CD4-positive, alpha-beta T cell treated with Interleukin-6 for 4 hours (primary cell): Measurements from ENCODE around the gene SH3BP5L.
A peak's percentile ranks its signal among the peaks of the same experiment; 100 is the strongest.
"Not testable (repeated sequence)": the region's sequence is repeated elsewhere in the genome, so short reads cannot be mapped to it uniquely, and the experiment has no call there.

Source experiments
- DNase-seq: peaks from one replicate; pipeline ENCODE4 v3.0.0-alpha.2; 2020; ENCODE audit warnings: mixed read lengths

The SH3BP5L gene

DNA sequence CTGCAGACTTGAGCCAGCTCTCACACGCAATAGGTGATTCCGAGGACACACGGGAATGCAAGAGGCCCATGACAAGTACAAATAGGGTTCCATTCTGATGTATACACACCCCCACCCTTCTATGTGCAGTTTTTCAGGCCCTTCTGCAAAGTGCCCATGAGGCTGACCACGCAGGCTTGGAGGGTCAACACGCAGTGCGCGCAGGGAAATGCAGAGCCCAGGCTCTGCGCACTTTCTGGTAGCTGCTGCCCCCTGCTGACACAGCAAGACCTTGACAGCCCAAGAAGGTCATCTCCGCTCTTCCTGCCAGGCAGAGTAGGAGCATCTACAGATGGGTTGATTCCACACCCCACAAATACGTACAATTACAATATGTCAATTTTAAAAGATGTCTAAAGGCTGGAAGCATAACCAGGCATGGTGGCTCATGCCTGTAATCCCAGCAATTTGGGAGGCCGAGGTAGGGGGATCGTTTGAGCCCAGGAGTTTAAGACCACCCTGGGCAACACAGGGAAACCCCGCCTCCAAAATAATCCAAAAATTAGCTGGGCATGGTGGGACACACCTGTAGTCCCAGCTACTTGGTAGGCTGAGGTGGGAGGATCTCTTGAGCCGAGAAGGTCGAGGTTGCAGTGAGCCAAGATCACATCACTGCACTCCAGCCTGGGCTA, 18.5 kb downstream of the SH3BP5L start:
- peak; percentile 75 for DNase-seq

- DNase-seq, result no peak
Measured at GRCh38 chr1:248805876-248806275, 19.8 kb downstream of the SH3BP5L start.

DNA sequence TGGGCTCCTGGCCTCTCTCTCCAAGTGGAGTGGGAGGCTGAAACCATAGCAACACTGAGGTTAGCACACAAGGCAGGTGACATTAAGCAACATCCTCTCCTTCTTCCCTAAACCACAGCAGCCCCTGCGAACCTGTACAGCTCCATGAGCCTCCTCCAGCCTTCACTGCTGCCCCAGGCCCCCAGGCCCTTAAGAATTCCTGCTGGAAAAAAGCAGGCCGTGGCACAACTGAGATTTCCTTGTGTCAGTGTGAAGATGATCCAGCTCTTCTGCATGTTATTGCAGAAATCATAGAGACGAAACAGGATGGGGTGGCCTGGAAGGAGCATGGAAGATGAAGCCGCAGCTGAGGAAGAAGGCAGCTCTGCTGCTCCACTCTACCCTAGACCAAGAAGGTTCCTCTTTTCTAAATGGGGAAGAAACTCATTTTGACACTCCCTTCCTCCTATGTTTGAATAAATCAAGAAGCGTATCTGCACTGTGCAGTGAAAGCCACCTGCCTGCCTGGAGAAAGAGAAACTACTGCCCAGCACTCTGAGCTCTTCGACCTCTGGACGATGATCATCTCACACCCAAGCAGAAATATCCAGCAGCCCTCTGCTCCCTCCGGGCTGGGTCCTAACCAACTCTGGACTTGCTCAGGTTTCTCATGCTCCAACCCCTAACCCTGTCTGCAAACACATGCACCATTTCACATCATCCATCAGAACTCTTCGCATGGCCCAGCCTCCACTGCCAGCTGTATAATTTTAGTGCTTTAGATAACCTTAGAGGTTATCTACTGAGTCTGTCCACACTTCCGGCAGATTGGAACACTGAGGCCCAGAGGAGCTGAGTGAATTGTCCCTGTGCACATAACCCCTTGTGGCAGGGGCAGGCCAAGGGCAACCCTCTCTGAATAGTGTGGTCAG, 20.7 kb downstream of the SH3BP5L start:
- no peak for DNase-seq

DNA sequence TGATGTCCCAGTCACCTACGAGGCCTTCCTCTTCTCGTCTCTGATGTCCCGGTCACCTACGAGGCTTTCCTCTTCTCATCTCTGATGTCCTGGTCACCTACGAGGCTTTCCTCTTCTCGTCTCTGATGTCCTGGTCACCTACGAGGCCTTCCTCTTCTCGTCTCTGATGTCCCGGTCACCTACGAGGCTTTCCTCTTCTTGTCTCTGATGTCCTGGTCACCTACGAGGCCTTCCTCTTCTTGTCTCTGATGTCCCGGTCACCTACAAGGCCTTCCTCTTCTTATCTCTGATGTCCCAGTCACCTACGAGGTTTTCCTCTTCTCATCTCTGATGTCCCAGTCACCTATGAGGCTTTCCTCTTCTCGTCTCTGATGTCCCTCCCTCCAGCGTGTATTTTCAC, 22.2 kb downstream of the SH3BP5L start:
- not testable (repeated sequence) for DNase-seq

DNA sequence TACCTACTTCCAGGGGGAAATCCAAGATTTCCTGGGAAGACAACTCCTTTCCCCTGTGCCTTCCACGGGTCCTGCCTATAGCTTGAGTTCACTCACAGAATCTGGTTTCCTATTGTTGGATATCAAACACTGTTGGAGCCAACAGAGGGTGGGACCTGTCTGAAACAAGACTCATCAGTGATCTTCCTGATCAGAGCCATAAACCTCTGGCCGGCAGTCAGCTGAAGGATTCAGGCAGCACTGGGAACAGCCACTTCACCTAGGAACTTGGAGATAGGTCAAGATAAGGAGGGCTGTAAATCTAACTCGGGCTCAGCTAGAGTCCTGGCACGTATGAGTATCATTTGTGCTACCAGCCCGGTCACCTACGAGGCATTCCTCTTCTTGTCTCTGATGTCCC, 23.3 kb downstream of the SH3BP5L start:
- DNase-seq, result no peak

GRCh38 chr1:248800459-248800858, 25.3 kb downstream of the SH3BP5L start:
- no peak for DNase-seq

DNA sequence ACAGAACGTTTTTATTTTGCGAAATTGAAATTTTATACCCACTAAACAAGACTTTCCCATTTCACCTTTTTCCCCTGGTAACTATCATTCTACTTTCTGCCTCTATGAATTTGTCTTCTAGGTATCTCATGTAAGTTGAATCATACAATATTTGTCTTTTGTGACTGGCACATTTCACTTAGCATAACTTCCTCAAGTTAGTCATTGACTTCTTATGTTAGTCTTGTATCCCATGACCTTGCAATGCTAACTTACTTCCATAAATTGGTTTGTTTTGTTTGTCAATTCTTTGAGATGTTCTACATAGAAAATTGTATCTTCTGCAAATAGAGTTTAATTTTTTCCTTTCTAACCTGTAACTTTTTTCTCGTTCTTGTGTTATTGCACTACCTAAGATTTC, 26.9 kb downstream of the SH3BP5L start:
- DNase-seq, result no peak

- not testable (repeated sequence) for DNase-seq
Measured at GRCh38 chr1:248794663-248795062, 31.1 kb downstream of the SH3BP5L start.

- no peak for DNase-seq
Measured at GRCh38 chr1:248793592-248793991, 32.1 kb downstream of the SH3BP5L start.

DNA sequence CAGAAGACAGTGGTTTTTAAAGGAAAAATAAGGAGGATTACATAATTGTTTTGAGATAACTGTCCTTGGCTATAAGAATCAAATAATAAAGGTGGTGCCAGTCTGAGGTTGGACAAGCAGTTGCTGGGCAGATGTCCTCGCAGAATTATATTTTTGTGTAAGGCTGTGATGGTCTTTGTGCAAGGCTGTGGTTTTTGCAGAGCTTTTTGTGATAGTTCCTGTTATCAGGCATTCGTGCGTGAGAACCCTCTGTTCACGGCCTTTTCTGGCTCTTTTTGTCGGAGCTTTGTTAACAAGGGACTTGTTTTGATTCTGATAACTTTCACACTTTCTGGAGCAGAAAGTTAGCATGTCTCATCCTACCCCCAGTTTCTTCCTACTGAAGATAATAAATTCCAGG, 33.4 kb downstream of the SH3BP5L start:
- no peak for DNase-seq

- DNase-seq, result no peak
Measured at GRCh38 chr1:248791010-248791409, 34.7 kb downstream of the SH3BP5L start.

- DNase-seq, result no peak
Measured at GRCh38 chr1:248790456-248790855, 35.3 kb downstream of the SH3BP5L start.

DNA sequence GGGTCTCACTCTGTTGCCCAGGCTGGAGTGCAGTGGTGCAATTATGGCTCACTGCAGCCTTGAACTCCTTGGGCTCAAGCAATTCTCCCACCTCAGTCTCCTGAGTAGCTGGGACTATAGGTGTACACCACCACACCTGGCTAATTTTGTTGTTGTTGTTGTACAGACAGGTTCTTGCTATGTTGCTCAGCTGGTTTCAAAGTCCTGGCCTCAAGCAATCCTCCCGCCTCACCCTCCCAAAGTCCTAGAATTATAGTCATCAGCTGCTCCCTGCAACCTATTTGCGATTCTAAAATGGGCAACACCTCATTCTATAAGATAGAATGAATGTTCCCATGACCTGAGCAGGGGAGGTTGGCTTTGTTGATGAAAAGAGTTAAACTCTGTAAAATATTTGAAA, 36.4 kb downstream of the SH3BP5L start:
- not testable (repeated sequence) for DNase-seq

DNA sequence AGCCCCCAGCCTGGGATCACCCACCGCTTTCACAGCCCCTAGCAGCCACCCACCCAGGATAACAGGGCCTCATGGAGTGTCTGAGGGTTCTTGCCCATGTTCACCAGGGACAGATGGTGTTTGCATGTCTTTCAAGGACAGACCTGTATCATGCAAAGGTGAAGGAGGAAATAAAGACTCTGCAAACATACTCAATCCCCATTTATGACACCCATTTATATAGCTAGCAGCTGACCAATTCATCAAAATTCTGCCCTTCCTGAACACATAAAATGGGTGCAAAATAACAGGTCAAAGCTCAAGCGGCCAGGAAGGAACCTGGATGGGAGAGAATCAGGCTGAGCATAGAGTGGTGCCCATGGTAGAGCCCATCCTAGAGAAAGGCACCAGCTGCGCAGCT, 37.4 kb downstream of the SH3BP5L start:
- DNase-seq, result no peak

DNA sequence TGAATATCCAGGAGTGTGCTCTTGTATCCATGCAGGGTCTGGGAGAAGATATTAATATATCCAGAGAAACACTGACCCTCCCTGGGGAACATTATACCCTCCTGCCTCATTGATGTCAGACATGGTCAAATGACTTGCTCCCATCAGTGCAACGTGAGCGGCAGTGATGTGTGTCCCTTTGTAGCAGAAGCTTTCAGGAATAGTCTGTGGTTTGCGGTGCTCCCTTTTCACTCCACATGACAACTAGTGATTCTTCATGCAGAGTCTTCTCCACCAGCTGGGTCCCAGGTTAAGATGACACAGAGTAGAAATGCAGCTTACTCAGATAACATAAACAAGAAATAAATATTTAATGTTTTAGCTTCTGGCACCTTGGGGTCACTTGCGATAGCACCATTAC, 38.3 kb downstream of the SH3BP5L start:
- DNase-seq, result no peak

GRCh38 chr1:248786156-248786555, 39.6 kb downstream of the SH3BP5L start:
- no peak for DNase-seq

DNA sequence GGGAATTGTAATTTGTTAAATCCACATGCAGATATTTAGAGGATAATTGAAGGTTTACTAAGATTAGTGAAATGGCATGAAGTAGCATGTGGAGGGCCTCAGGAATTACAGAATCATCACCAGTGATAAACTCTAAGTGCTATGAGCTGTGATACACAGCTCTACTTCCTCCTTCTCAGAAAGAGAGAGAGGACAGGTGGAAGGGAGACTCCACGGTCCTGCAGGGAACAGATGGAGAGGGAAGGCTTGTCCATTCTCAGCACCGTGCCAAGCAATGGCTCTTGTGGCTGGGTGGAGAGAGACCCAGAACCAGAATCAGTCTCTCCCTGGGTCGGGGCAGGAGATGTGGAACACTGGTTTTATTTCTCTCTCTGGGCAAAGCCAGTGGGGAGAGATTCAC, 42.3 kb downstream of the SH3BP5L start:
- DNase-seq, result no peak

DNA sequence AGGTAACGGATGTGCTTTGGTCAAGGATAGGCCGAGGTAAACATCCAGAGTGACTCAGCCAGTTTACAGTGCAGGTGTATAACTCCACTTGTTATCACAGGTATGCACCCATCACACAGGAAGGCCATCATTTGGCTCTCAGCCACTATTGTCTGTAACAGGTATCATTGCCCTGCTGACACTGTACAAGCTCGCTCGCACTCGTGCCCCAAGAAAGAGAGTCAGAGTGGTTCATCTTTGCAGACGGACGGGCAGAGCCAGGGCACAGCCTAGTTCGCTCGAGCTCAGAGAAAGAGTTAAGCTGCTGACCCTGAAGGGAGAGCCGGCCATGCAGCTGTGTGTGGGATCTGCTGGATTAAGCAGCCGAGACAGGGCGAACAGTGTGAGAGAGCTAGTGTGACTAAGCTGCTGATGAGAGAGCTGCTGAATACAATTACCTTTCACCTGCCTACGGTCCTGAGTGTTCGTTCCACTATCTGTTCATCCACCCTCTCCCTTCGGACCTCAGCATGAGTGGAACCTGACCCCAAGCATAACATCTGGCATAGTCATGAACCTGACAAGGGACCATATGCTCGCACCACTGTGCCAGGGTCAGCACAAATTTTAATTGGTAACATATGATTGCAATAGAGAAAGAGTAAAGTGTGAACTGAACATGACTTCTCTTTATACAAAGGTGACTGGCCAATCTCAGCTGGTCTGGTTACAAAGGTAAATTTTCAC, 43.1 kb downstream of the SH3BP5L start:
- no peak for DNase-seq

GRCh38 chr1:248779350-248779749, 46.4 kb downstream of the SH3BP5L start:
- no peak for DNase-seq

GRCh38 chr1:248778906-248779305, 46.8 kb downstream of the SH3BP5L start:
- DNase-seq, result no peak

- no peak for DNase-seq
Measured at GRCh38 chr1:248776991-248777390, 48.7 kb downstream of the SH3BP5L start.

- no peak for DNase-seq
Measured at GRCh38 chr1:248775441-248775840, 50.3 kb downstream of the SH3BP5L start.
